GM21447 (cell line): ENCODE measurements around the gene ADCY2.

Experiments
- ATAC-seq: cut with Tn5 transposase; IDR thresholded peaks from one replicate; pipeline ENCODE4 v1.9.1; 2021; ENCODE audit not compliant: unreplicated experiment

ADCY2 gene

DNA sequence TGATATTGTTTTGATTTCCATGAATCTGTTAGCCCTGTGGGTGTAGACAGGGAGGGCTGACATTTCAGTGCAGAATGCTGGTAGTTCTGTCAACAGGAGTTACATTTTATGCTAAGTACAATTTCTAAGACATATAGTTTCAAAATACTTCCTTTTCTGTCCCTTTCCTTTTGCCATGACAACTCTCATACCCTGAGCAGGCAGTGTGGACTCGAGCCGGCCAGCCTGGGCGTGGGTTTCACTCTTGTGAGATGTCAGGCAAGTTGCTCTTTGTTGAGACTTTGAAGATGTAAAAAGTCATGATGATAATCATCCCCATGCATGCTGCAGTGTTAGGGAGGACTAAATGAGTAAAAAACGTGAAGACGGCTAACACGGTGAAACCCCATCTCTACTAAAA lies 257.1 kb downstream of the ADCY2 start:
- no peak for ATAC-seq

DNA sequence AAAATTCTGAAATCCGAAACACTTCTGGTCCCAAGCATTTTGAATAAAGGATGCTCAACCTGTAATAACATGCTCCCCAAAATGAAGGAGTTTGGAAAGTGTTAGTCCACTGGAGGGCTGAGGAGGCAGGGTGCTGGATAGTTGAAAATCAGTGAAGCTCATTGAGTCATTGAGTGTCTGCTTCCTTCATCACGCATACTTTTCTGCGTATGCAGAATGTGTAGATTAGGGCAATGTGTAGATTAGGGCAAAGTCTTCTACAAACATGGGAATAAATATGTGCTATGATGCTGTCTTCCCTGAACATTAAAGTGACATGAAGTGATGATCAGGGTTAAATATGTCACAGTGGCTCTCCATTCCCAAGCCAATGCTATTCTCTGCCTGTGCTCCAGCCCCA lies 261.2 kb downstream of the ADCY2 start:
- no peak for ATAC-seq

DNA sequence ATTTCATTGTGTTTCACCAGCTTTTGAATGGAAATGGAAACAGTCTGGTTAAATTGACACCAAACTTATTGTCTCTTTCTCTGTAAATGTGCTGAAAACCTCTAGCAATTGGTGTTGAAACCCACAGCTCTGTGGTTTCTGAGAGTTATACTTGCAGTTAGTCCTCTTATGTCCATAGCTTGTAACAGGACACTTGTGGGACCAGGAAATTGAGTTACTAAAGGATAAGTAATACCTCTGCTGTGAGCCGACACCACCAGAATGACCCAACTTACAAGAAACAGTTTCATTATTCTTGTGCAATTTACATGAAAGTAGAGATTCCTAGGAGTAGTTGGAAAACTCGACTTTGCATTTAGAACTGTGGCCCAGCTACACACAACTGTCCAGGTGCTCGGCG lies 263.5 kb downstream of the ADCY2 start:
- ATAC-seq: no peak

DNA sequence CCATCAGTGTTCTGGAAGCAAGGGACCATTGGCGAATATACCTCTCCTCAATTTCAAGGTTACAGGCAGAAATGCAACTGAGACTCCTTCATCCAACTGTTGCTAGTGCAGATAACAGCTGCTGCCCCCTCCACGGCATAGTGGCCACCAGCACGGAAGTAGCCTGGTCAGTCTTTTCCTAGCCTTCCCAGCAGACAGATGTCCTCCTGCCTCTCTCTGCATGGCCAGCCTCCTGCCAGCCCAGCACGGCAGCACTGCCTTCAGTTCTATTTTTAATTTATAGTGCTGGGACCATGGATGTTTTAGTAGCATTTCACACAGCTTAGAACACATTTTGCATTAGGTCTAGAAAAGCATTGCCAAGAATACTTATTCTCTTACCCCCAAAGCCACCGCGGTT lies 266.4 kb downstream of the ADCY2 start:
- ATAC-seq: no peak

DNA sequence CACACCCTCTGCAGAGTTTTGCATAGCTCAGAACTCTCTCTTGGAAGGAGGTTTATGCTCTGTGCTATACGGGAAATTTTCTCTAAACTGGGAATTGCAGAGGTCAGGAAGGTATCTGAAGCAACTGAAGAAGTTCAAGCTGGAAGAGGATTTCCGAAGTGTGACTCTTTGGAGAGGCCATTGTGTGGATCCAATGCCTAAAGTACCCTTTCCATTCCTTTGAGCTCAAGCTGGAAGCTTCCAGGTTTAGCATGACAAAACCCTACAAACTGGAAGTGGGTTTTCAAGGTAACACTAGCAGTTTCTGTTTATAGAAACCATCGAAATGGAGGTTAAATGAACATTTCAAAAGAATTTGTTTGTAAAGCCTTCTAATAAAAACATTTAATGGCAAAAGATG lies 267.9 kb downstream of the ADCY2 start:
- no peak for ATAC-seq

DNA sequence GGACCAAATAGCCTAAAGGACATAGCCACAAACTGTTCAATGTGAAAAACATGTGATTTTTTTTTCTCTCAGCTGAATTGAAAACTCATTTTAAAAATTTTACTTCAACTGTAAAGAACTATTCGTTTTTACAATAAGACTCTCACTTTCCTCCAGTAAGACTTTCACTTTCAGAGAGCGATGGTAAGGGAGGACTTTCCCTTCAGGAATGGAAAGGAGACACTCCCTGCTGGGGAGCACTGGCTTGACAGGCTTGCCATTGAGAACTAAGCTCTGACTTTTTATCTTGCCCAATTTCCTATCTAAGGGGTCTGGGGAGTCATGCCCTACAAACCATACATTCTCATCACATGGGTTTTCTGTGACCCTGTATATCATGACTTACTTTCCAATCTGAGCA lies 268.3 kb downstream of the ADCY2 start:
- ATAC-seq: no peak

DNA sequence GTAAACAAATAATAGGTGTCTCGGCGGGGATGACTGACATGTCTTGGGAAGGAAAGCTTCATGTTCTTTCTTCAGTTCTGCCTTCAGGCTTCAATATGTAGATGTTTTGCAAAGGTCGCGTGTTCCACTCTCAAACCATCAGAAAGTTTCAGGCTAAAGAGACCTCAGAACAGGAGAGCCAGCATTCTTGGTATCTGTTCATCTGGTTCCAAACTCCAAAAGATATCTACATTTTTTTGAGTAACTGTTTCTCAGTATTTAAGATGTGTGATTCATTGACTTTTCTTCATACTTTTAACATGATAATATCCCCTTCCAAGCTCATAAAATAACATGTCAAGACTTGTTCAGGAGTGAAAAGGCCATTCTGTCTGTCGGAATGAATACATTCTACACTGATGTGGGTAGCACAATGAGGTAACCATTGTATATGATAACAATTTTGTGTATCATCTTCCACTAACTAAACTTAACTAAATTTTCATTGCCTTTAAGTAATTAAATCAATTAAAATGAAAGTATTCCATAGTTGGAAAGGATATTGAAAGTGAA lies 271.4 kb downstream of the ADCY2 start:
- ATAC-seq: no peak

DNA sequence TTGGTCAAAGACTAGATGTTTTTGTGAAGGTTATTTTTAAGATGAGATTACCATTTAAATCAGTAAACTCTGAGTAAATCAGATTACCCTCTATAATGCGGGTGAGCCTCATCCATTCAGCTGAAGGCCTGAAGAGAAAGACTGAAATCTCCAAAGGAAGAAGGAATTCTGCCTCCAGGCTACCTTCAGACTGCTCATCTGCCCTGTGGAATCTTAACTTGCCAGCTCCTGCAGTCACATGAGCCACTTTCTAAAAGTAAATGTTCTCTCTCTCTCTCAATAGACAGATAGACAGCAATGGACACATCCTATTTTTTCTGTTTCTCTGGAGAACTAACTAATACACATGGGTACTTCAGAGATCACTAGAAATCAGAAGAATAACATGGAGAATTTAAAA lies 272.2 kb downstream of the ADCY2 start:
- no peak for ATAC-seq

DNA sequence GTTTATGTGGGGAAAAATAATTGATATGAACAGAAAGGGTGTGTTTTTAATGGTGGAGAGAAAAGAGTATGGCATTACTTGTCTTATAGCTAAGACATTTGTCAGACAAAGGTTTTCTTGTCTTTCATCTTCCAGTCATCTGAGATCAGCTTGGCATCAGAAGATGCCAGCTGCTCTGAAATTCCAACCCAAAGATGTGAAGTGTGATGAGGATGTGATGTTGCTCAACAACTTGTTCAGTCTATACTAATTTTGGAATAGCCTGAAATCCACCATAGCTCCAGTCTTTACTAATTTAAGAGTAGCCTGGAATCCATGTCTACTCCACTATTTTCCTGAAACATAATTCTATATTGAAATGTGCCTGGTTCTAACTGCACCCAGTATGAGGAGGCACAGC lies 272.7 kb downstream of the ADCY2 start:
- no peak for ATAC-seq

DNA sequence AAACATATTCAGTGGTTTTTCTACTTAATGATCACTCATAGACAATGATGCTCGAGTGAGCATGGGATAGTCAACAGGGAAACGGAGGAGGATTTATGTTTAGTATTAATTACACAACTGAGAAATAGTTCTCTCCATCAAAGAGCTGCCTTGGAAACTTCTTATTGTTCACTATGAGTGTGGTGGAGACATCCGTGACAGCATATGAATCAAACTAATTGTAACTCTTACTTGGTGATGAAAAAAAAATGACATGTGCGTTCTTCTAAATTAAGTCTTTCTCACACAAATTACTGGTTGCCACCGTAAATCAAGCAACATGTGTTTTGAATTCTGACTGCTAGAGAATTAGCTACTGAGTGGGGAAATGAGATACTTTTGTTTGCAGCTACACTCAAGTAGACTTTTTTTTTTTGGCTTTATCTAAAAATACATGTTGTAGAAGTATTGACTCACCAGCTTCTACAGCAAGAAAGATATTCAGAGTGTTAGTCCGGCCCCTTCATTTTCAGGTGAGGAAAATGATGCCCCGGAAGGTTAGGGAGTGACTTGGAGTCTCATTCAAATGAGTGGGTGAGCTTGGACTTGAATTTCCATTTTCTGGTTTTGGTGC lies 275.5 kb downstream of the ADCY2 start:
- no peak for ATAC-seq

DNA sequence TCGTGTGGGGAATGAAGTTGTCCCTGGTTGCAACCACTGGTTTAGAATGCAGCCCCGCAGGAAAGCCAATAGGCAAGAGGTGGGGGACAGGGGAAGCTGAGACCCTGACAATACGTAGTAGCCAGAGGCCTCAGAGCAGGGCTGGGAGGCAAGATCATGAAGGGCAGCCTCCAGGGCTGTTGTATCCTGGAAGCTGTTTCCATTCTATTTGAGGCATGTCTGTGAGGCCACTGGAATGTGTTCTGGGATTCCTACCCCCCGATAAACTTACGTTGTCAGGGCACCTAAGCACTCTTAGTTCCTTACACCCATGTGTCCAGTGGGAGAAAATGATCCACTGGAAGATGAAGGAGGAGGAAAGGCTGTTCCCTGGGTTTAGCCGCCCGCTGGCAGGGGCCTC lies 277.7 kb downstream of the ADCY2 start:
- no peak for ATAC-seq

DNA sequence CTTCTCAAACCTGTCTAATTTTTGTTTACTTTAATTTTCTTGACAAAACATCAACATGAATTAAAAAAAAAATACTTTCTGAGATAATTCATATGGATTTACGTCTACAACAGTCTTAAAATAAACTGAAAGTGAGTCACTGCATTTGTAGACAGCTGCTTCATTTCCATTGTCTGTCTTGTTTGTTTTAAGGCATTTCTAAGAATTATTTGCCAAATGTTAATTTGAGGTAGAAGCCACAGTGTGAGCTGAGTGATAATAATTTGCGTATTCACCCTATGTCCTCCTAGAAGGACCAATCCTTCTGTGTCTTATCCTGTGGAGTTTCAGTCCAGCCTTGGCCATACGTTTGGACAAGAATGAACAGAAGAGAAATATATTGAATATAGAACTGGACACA lies 280.5 kb downstream of the ADCY2 start:
- no peak for ATAC-seq

DNA sequence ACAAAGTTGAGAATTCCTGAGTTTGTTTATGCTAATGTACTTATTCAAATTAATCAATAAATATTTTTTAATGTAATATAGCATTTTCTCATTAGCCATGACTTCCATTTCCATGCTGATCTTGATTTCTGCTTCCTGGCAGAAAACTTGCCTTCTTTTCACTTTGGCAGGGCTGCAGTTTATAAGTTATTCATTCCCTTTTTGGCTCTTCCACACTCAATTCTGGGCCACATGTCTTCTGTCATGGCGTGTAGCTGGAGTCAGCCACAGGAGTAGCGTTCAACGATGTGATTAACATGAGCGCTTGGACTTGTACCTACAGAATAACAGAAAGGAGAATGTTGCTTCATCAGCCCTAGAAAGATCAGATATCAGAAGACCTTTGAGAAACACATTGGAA lies 282.1 kb downstream of the ADCY2 start:
- no peak for ATAC-seq

DNA sequence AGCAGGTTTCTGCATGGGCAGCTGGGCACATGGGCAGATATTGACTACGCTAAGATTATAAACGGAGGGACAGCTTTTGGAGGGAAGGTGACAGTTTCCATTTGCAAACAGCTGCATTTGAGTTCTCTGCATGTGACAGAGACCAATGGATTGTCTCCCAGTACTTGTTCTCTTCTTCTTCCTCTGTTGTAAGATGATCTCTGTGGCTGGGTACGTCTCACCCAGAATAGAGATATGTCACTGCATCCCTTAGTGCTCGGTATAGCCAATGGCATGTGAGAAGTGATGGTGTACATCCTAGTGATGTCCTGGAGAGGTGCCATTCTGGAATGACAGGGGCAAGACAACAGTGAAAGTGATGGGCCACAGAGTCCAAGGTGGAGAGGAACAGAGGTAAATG lies 283.7 kb downstream of the ADCY2 start:
- ATAC-seq: no peak

DNA sequence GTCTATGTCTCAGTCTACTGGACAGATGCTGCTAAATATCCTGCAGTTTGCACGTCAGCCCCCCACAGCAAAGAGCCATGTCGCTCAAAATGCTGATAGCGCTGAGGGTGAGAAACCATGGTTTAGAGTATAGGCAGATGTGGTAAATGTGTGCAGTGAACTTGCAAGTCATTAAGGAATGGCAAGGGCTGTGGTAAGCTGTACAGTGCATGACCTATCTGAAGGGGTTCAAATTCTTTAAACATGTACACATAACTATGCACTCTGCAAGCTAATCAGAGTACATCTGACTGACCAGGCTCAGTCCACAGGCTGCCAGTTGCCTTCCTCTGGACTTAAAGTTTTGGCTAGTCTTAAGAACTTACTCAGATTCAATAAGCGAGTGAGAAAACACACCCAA lies 284.3 kb downstream of the ADCY2 start:
- ATAC-seq: no peak

DNA sequence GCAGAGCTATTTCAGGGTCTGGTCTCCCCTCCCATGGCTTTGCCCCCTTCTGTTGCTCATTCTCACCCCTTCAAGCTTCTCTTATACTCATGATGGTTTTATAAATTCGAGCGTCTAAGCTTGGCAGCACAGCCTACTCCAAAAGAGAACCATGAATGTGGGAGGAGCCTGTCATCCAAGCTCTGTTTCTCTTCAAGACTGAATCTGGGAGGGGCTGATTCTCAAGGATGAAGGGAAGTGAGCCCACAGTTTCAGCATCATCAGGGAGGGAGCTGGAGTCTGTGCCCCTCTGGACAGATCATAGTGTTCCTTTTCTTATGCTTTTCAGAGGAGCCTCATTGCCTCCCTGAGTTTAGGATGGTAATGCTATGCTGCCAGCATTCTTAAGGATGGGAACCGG lies 286.4 kb downstream of the ADCY2 start:
- no peak for ATAC-seq

DNA sequence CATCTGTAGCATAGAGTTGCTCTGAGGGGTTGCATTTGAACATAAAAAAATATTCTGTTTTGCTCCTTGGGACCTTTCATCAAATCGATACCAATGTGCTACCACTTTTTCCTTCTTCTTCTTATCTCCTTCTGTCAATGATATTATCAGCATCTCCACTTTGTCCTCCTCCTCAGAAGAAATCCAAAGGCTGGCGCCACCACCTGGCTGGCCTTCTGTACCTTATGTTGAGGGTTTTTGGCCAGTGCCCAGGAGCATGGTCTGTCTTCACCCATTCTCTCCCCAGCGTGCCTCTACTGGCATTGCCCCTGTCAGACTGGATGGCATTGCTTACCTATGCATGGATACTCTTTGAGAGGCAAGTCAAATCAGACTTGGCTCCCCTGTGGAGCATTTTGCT lies 287.8 kb downstream of the ADCY2 start:
- no peak for ATAC-seq

DNA sequence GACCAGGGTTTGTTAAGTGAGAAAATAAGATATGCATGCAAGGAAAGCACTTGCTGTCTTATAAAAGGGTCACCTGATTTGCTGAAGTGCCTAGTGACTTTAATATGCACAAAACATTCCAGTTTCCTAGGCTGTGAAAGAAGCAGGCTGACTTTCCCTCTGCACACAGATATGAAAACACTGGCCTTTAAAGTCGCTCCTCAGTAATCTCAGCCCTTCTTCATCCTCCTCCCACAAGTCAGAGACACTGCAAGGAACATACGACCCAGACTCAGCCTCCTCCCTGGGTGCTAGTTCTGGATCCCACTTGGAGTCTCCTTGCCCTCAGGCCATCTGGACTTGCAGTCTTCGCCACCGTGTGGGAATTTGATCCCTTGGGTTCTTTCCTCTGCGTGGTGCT lies 288.9 kb downstream of the ADCY2 start:
- no peak for ATAC-seq

DNA sequence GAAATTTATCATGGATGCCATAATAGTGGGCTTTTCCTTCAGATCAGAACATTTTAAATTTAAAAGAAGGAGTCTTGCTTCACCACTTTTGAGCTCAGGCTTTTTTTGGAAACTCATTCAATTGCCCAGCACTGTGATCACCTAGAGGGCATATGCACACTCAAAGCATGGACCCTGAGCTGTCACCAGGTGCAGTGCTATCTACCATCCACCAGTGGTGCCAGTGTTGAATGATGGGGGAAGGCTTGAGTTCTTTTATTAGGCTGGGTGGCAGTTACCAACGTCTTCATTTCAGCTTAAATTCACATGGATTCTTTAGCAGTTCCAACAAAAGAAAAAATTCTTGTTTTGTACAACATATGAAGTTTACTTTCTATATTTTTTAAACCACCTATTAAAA lies 290.9 kb downstream of the ADCY2 start:
- no peak for ATAC-seq

DNA sequence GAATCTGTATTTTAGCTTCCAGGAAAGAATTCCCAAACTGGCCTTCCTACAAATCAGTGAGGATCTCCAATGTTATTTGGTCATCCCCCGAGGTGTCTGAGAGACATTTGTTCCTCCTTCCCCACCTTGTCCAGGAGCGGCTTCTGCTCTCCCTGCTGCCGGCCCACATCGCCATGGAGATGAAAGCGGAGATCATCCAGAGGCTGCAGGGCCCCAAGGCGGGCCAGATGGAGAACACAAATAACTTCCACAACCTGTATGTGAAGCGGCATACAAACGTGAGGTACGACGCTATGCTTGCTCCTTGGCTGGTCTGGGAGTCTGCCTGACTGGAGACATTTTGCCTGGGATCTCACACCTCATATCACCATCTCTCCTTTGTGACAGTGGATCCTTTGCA lies 294.6 kb downstream of the ADCY2 start:
- ATAC-seq: no peak

DNA sequence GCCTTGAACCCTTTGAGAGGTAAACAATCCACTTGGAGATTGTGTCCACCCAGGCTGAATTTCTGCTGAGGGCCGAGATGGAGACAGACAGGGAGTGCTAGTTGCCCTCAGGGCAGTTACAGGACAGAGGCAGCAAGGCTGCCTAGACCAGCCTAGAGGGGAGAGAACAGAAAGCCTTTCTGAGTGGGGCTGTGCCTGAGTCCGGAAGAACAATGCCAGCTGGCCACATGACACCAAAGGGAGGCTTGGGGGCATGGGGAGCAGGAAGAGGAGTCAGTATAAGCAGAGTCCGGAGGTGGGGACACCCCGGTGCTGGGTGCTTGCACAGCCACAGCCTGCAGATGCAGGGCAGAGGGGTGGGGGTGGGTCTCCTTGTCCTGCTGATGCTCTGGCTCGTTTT lies 309.3 kb downstream of the ADCY2 start:
- no peak for ATAC-seq

DNA sequence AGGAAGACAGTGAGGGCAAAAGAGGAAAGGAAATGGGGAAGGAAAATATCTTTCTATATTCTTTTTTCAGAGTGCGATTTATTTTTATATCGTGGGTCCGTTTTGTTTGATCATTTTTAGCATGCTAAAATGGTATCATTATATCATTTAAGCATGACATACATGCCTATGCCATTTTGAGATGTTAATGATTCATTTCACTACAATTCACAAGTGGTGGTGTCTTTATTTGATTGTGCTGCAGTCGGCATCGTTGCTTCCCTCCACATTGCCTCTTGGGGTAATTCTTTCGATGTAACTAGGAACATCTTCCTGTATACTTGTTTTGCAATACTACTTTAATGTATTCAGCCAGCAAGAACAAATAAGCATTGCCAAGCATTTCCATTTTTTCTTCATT lies 309.8 kb downstream of the ADCY2 start:
- ATAC-seq: no peak

DNA sequence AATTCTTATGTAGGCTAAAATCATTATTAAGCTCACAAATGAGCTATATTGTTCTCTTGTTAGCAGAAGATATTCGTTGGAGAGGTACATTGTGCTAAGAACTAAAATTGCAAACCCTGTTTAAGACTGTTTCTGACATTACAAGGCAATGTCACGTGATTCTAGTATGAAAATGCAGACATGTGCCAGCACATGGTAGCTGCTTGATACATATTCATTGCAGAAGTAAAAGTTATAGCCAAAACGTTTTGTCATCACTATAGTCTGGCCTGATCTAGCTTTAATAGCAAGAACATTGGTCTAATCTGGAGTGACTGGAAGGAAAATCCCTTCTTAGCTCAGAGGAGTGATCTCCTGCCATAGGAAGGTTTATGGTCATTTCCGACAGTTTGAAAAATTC lies 310.3 kb downstream of the ADCY2 start:
- ATAC-seq: no peak

DNA sequence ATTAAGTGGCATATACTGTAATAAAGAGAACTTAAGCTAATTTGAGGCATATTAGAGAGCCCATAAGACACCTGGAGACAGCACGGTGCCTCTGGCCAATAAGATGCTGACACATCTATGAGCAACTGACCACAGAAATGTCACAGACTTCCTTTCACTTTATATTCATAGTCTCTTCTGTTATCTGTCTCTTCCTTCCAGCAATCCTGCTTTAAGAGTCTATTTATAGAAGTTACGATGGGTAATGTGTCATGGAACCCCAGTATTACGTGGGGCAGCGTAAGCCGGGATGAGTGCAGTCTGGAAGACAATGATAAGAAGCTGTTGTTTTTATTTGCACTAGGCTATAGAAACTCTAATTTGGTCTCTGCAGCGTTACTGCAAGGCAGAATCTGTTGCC lies 318.2 kb downstream of the ADCY2 start:
- no peak for ATAC-seq
